K562 (cell line): ENCODE measurements around the gene POPDC2. TPM values are rescaled to one million over a fixed set of nuclear protein-coding genes. Genes with fewer than 3 reads are reported as not detected.

Source experiments
- BDP1 ChIP-seq: IDR thresholded peaks from 3 replicates; pipeline ENCODE4 v1.6.1; 2011; ENCODE audit not compliant: insufficient read length, insufficient read depth
- MXI1 ChIP-seq: IDR thresholded peaks from 2 replicates; pipeline ENCODE4 v1.6.1; 2011; ENCODE audit warnings: low read depth, mild to moderate bottlenecking, improper control_type of control experiment, low read length
- SAP30 ChIP-seq: fragments of 200-600 bp; sonication (generic); IDR thresholded peaks from 2 replicates; pipeline ENCODE4 v1.6.1; 2012; ENCODE audit warnings: borderline replicate concordance, low read depth, mild to moderate bottlenecking, moderate library complexity, low read length, control low read depth, inconsistent platforms; ENCODE audit not compliant: insufficient read depth, poor library complexity, severe bottlenecking
- SMAD4 ChIP-seq: fragments of 250-450 bp; sonication (Bioruptor Pico); conservative IDR thresholded peaks from 2 replicates; pipeline ENCODE4 v1.8.0; 2021; ENCODE audit warnings: inconsistent platforms, mild to moderate bottlenecking, moderate library complexity
- SRF ChIP-seq, 2 experiments: fragments of 250-450, 450-650 bp in 1 of 2; sonication (Bioruptor Pico) in 1 of 2; sonication (generic) in 1 of 2; formaldehyde crosslinking; IDR thresholded peaks; 2 replicates each; pipeline versions ENCODE4 v1.5.0 to v1.5.1; 2020 to 2022; ENCODE audit warnings: mild to moderate bottlenecking in 1 of 2, missing genetic modification reagents in 1 of 2
- STAT5B ChIP-seq: fragments of 250-450 bp; sonication (Bioruptor Pico); IDR thresholded peaks from 2 replicates; pipeline ENCODE4 v1.8.0; 2021; ENCODE audit warnings: mild to moderate bottlenecking, inconsistent platforms
- polyA plus RNA-seq, 8 experiments: library from polyadenylated mRNA; depleted of rRNA in 4 of 8; stranded (reverse) in 5 of 8; unstranded in 3 of 8; fragments of >200 nt; fragmentation: Nextera tagmentation in 2 of 8; fragmentation: Illumina TruSeq in 1 of 8; extraction: Ambion mirVana in 2 of 8; extraction: Trizol in 1 of 8; gene quantifications; 2 replicates each; pipeline versions ENCODE4 v1.2.1 to v1.2.3, GENCODE V29; 2011 to 2014; ENCODE audit warnings: inconsistent platforms in 1 of 8, missing spikeins in 1 of 8
- total RNA-seq, 7 experiments: library from RNA; depleted of rRNA in 6 of 7; stranded (reverse); fragments of >200 nt in 6 of 7; fragmentation: Illumina TruSeq in 2 of 7; extraction: Trizol in 2 of 7; gene quantifications; 2 replicates each; pipeline versions ENCODE4 v1.2.1 to v1.2.3, GENCODE V29; 2011 to 2021; ENCODE audit warnings: low replicate concordance in 1 of 7
- TF ChIP-seq, protein P1 (sequence below): fragments of 450-650 bp; IDR thresholded peaks from 2 replicates; pipeline ENCODE4 v1.6.1; 2016
- TF ChIP-seq, protein P2 (sequence below): sonication (generic); formaldehyde crosslinking; IDR thresholded peaks from 2 replicates; pipeline ENCODE4 v1.8.1; 2023; ENCODE audit warnings: missing genetic modification reagents, mild to moderate bottlenecking, borderline replicate concordance
- TF ChIP-seq, protein P3 (sequence below): fragments of 450-650 bp; formaldehyde crosslinking; IDR thresholded peaks from 2 replicates; pipeline ENCODE4 v1.4.0; 2022; ENCODE audit warnings: missing genetic modification characterization
- TF ChIP-seq, protein P4 (sequence below), 2 experiments: fragments of 200-800 bp in 1 of 2; sonication (Bioruptor generic) in 1 of 2; sonication (generic) in 1 of 2; formaldehyde crosslinking in 1 of 2; IDR thresholded peaks in 1 of 2; conservative IDR thresholded peaks in 1 of 2; 2 replicates each; pipeline versions ENCODE4 v1.5.0 to v1.6.1; 2016 to 2020; ENCODE audit warnings: missing compliant biosample characterization in 1 of 2, missing genetic modification characterization in 1 of 2, missing genetic modification reagents in 1 of 2
- TF ChIP-seq, protein P5 (sequence below): fragments of 250-450 bp; sonication (Bioruptor Pico); IDR thresholded peaks from 2 replicates; pipeline ENCODE4 v1.4.0; 2020; ENCODE audit warnings: mild to moderate bottlenecking, moderate library complexity
- TF ChIP-seq, protein P6 (sequence below), 2 experiments: IDR thresholded peaks; 2 replicates each; pipeline ENCODE4 v1.6.1; 2011; ENCODE audit warnings: borderline replicate concordance in 1 of 2, control low read depth in 1 of 2, low read depth in 1 of 2, low read length in 1 of 2, mild to moderate bottlenecking in 1 of 2, mixed read lengths in 1 of 2, moderate library complexity in 1 of 2; ENCODE audit not compliant: insufficient read depth in 1 of 2, insufficient read length in 1 of 2, poor library complexity in 1 of 2, severe bottlenecking in 1 of 2; ENCODE audit errors: extremely low read depth in 1 of 2

The POPDC2 gene
- total and polyA plus RNA-seq, 9 of the 15 experiments (the other 6 are each of a cell fraction or from before 2014, with no cell fraction given), result 0.08 to 0.32 (median 0.13) TPM; not detected in 4

DNA sequence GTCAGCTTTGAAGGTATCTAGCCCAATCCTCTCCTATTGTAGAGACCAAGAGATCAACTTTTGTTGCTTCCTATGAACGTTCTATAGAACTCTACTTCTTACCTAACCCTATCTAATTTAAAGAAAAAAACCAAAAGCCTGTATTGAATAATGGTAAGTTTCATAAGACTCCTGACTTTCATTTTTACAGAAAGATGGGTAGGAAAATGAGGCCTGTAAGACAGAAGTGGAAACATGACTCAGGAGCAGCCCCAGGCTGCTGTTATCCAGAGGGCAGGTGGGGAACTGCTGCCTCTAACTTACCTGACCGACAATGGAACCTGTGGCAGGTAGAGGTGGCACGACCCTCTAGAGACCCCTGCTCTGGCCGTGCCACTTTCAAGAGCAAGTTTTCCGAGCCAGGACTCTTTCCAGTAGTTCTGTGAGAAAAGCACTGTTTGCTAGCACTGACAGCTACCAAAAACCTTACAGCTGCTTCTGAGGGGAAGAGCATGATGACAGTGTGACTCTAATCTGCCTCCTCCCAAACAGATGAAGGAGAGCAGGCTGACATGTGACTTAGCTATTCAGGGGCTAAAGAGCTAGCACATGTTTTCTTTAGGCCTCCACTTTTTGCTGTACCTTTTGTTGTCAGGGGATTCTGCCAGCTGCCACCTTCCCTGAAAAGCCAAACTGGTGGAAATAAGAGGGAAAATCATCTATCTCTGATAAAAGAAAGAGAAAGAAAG is 17.5 kb downstream of the POPDC2 start (continued):
- TF ChIP-seq, protein P1, sequence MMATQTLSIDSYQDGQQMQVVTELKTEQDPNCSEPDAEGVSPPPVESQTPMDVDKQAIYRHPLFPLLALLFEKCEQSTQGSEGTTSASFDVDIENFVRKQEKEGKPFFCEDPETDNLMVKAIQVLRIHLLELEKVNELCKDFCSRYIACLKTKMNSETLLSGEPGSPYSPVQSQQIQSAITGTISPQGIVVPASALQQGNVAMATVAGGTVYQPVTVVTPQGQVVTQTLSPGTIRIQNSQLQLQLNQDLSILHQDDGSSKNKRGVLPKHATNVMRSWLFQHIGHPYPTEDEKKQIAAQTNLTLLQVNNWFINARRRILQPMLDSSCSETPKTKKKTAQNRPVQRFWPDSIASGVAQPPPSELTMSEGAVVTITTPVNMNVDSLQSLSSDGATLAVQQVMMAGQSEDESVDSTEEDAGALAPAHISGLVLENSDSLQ, result 0 out of 2 replicates have a peak, but pooled peaks have one; percentile 12
- no peak for TF ChIP-seq SRF (CRISPR knock-in tag; IDR thresholded peaks at IDR 0.05)
- TF ChIP-seq, protein P2, sequence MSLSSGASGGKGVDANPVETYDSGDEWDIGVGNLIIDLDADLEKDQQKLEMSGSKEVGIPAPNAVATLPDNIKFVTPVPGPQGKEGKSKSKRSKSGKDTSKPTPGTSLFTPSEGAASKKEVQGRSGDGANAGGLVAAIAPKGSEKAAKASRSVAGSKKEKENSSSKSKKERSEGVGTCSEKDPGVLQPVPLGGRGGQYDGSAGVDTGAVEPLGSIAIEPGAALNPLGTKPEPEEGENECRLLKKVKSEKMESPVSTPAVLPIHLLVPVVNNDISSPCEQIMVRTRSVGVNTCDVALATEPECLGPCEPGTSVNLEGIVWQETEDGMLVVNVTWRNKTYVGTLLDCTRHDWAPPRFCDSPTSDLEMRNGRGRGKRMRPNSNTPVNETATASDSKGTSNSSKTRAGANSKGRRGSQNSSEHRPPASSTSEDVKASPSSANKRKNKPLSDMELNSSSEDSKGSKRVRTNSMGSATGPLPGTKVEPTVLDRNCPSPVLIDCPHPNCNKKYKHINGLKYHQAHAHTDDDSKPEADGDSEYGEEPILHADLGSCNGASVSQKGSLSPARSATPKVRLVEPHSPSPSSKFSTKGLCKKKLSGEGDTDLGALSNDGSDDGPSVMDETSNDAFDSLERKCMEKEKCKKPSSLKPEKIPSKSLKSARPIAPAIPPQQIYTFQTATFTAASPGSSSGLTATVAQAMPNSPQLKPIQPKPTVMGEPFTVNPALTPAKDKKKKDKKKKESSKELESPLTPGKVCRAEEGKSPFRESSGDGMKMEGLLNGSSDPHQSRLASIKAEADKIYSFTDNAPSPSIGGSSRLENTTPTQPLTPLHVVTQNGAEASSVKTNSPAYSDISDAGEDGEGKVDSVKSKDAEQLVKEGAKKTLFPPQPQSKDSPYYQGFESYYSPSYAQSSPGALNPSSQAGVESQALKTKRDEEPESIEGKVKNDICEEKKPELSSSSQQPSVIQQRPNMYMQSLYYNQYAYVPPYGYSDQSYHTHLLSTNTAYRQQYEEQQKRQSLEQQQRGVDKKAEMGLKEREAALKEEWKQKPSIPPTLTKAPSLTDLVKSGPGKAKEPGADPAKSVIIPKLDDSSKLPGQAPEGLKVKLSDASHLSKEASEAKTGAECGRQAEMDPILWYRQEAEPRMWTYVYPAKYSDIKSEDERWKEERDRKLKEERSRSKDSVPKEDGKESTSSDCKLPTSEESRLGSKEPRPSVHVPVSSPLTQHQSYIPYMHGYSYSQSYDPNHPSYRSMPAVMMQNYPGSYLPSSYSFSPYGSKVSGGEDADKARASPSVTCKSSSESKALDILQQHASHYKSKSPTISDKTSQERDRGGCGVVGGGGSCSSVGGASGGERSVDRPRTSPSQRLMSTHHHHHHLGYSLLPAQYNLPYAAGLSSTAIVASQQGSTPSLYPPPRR (CRISPR knock-in tag), result no peak
- TF ChIP-seq BDP1, result no peak
- TF ChIP-seq, protein P3, sequence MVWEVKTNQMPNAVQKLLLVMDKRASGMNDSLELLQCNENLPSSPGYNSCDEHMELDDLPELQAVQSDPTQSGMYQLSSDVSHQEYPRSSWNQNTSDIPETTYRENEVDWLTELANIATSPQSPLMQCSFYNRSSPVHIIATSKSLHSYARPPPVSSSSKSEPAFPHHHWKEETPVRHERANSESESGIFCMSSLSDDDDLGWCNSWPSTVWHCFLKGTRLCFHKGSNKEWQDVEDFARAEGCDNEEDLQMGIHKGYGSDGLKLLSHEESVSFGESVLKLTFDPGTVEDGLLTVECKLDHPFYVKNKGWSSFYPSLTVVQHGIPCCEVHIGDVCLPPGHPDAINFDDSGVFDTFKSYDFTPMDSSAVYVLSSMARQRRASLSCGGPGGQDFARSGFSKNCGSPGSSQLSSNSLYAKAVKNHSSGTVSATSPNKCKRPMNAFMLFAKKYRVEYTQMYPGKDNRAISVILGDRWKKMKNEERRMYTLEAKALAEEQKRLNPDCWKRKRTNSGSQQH (CRISPR knock-in tag), result no peak
- no peak for TF ChIP-seq STAT5B (CRISPR knock-in tag)
- TF ChIP-seq, protein P4, sequence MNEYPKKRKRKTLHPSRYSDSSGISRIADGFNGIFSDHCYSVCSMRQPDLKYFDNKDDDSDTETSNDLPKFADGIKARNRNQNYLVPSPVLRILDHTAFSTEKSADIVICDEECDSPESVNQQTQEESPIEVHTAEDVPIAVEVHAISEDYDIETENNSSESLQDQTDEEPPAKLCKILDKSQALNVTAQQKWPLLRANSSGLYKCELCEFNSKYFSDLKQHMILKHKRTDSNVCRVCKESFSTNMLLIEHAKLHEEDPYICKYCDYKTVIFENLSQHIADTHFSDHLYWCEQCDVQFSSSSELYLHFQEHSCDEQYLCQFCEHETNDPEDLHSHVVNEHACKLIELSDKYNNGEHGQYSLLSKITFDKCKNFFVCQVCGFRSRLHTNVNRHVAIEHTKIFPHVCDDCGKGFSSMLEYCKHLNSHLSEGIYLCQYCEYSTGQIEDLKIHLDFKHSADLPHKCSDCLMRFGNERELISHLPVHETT (CRISPR knock-in tag; conservative IDR thresholded peaks at IDR 0.05 in 1 of 2, IDR thresholded peaks at IDR 0.05 in 1 of 2), result 0 out of 4 replicates have a peak, but pooled peaks of 1 of the 2 experiments have one; percentile 26
- no peak for TF ChIP-seq MXI1
- TF ChIP-seq, protein P5, sequence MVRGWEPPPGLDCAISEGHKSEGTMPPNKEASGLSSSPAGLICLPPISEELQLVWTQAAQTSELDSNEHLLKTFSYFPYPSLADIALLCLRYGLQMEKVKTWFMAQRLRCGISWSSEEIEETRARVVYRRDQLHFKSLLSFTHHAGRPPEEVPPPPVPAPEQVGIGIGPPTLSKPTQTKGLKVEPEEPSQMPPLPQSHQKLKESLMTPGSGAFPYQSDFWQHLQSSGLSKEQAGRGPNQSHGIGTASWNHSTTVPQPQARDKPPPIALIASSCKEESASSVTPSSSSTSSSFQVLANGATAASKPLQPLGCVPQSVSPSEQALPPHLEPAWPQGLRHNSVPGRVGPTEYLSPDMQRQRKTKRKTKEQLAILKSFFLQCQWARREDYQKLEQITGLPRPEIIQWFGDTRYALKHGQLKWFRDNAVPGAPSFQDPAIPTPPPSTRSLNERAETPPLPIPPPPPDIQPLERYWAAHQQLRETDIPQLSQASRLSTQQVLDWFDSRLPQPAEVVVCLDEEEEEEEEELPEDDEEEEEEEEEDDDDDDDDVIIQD, result no peak
- TF ChIP-seq, protein P6, sequence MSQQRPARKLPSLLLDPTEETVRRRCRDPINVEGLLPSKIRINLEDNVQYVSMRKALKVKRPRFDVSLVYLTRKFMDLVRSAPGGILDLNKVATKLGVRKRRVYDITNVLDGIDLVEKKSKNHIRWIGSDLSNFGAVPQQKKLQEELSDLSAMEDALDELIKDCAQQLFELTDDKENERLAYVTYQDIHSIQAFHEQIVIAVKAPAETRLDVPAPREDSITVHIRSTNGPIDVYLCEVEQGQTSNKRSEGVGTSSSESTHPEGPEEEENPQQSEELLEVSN (IDR thresholded peaks at IDR 0.05; ENCODE audit: borderline replicate concordance in 1 of 2, extremely low read depth in 1 of 2, insufficient read depth in 1 of 2, insufficient read length in 1 of 2, low read depth in 1 of 2, low read length in 1 of 2, poor library complexity in 1 of 2, severe bottlenecking in 1 of 2), result no peak
- peak; percentile 49; the same call in 1 of the 2 replicates for TF ChIP-seq SMAD4 (CRISPR knock-in tag)
- TF ChIP-seq SAP30, result no peak
